PC-9 (cell line): ENCODE data around the gene CRTC3. TPM values are rescaled to one million over a fixed set of nuclear protein-coding genes. Genes with fewer than 3 reads are reported as not detected.

Experiments
- BruUV-seq: library from RNA; stranded (reverse); fragments of 400-500 nt; replicated peaks from 2 replicates; lab custom pipeline; 2021; lab: Mats Ljungman, UMichigan
- CTCF ChIA-PET: fragments of 300-600 bp; sonication (Branson Sonifier 250); formaldehyde crosslinking; loops from one replicate; lab custom pipeline; 2022; ENCODE audit warnings: antibody characterized with exemption; lab: Charles Lee
- POLR2A ChIA-PET: fragments of 300-600 bp; sonication (Branson Sonifier 250); formaldehyde crosslinking; loops from one replicate; lab custom pipeline; 2022; ENCODE audit warnings: antibody characterized with exemption; ENCODE audit not compliant: unreplicated experiment; lab: Charles Lee
- DNase-seq, 2 experiments: peaks; one replicate each; pipeline versions ENCODE4 v3.0.0 to v3.0.0-alpha.2; 2015 to 2022; ENCODE audit warnings: mixed read lengths in 1 of 2
- H2AFZ ChIP-seq: fragments of 200-600 bp; sonication (generic); 2 replicates; pipeline ENCODE4 v1.8.1; 2017; ENCODE audit warnings: antibody characterized with exemption
- H3F3A ChIP-seq: fragments of 200-600 bp; sonication (generic); 2 replicates; pipeline ENCODE4 v1.8.1; 2017; ENCODE audit warnings: antibody characterized with exemption, mild to moderate bottlenecking, low read depth; ENCODE audit not compliant: insufficient read depth
- H3K27ac ChIP-seq: fragments of 200-600 bp; sonication (generic); 2 replicates; pipeline ENCODE4 v1.6.1; 2016; ENCODE audit warnings: mixed run types
- H3K27me3 ChIP-seq: fragments of 200-600 bp; sonication (generic); 2 replicates; pipeline ENCODE4 v1.6.1; 2016; ENCODE audit warnings: low read depth, mixed run types; ENCODE audit not compliant: insufficient read depth
- H3K36me3 ChIP-seq: fragments of 200-600 bp; sonication (generic); 2 replicates; pipeline ENCODE4 v1.6.1; 2016; ENCODE audit warnings: low read depth, mixed run types
- H3K4me1 ChIP-seq: fragments of 200-600 bp; sonication (generic); replicated peaks from 2 replicates; pipeline ENCODE4 v1.6.1; 2016; ENCODE audit warnings: mixed run types; ENCODE audit not compliant: insufficient read depth
- H3K4me2 ChIP-seq: fragments of 200-600 bp; sonication (generic); 2 replicates; pipeline ENCODE4 v1.6.1; 2017; ENCODE audit warnings: mixed run types
- H3K4me3 ChIP-seq: fragments of 200-600 bp; sonication (generic); 2 replicates; pipeline ENCODE4 v1.6.1; 2016; ENCODE audit warnings: mixed run types
- H3K79me2 ChIP-seq: fragments of 200-600 bp; sonication (generic); 2 replicates; pipeline ENCODE4 v1.6.1; 2017; ENCODE audit warnings: low read depth, mixed run types
- H3K9me2 ChIP-seq: fragments of 200-600 bp; sonication (generic); 2 replicates; pipeline ENCODE4 v1.8.1; 2017; ENCODE audit warnings: mild to moderate bottlenecking; ENCODE audit not compliant: insufficient read depth
- H3K9me3 ChIP-seq: fragments of 200-600 bp; sonication (generic); 2 replicates; pipeline ENCODE4 v1.8.1; 2016; ENCODE audit warnings: low read depth; ENCODE audit not compliant: insufficient read depth
- H4K20me1 ChIP-seq: fragments of 200-600 bp; sonication (generic); 2 replicates; pipeline ENCODE4 v1.8.1; 2017; ENCODE audit not compliant: insufficient read depth
- CTCF ChIP-seq: fragments of 200-600 bp; sonication (generic); conservative IDR thresholded peaks from 2 replicates; pipeline ENCODE4 v1.6.1; 2017; ENCODE audit warnings: mixed run types, antibody characterized with exemption, mild to moderate bottlenecking, moderate library complexity
- EZH2 ChIP-seq: fragments of 200-600 bp; sonication (generic); IDR thresholded peaks from 2 replicates; pipeline ENCODE4 v1.8.0; 2017; ENCODE audit warnings: antibody characterized with exemption, low read depth
- intact Hi-C: fragments of 100-400 bp; cut with micrococcal nuclease; formaldehyde crosslinking; loops from one replicate; pipeline ENCODE4 v1.10.0; 2022; ENCODE audit not compliant: unreplicated experiment
- total RNA-seq: library from RNA; stranded (reverse); gene quantifications from 2 replicates; pipeline ENCODE4 v1.2.3, GENCODE V29; 2021

The CRTC3 gene
- total RNA-seq, 1 experiment from 2014 or later: 18.6 TPM

GRCh38 chr15:90643301-90643632 lies 113.5 kb downstream of the CRTC3 start:
- no peak for DNase-seq
- ChIA-PET CTCF (no interaction called here), POLR2A (interaction anchor here (0.5 kb wide), 1 partner anchor 813 kb away, joined by 4 read pairs; no protein-coding TSS in a partner anchor)
- H3K4me3 ChIP-seq: no peak overlapping the region
- no peaks in the 10 kb centered on the region for H3K27me3 ChIP-seq
- H3K36me3 ChIP-seq: no peaks in the 10 kb centered on the region
- H4K20me1 ChIP-seq: no peaks in the 10 kb centered on the region
- no peaks in the 10 kb centered on the region for H3K9me3 ChIP-seq
- no peaks in the 10 kb centered on the region for H3K79me2 ChIP-seq
- no peak overlapping the region for H2AFZ ChIP-seq
- H3K4me2 ChIP-seq: no peak overlapping the region
- BruUV-seq: no TSS peak
- no peaks in the 10 kb centered on the region for H3K9me2 ChIP-seq
- peaks cover 8% of the 10 kb centered on the region for H3K4me1 ChIP-seq
- intact Hi-C loops: no loop called here
- H3F3A ChIP-seq: peaks cover 20% of the 10 kb centered on the region
- TF ChIP-seq CTCF (no peak), EZH2 (no peak)
- no peak overlapping the region for H3K27ac ChIP-seq

GRCh38 chr15:90644526-90644925 lies 114.8 kb downstream of the CRTC3 start:
- TF ChIP-seq CTCF: no peak
- no peak for TF ChIP-seq EZH2
- no TSS peak for BruUV-seq
- Histone ChIP-seq H3K27me3 (no peaks in the 10 kb centered on the region), H3K36me3 (no peaks in the 10 kb centered on the region), H4K20me1 (no peaks in the 10 kb centered on the region), H2AFZ (no peak overlapping the region), H3K4me2 (no peak overlapping the region), H3K4me1 (peaks cover 21% of the 10 kb centered on the region), H3K4me3 (no peak overlapping the region), H3F3A (peaks cover 32% of the 10 kb centered on the region), H3K27ac (no peak overlapping the region), H3K79me2 (no peaks in the 10 kb centered on the region), H3K9me2 (no peaks in the 10 kb centered on the region), H3K9me3 (no peaks in the 10 kb centered on the region)
- intact Hi-C loops: no loop called here
- ChIA-PET POLR2A (no interaction called here), CTCF (no interaction called here)
- no peak for DNase-seq

GRCh38 chr15:90644952-90645725 lies 115.4 kb downstream of the CRTC3 start:
- BruUV-seq: no TSS peak
- Histone ChIP-seq H3K27ac (no peak overlapping the region), H3K79me2 (no peaks in the 10 kb centered on the region), H3K4me2 (no peak overlapping the region), H3K27me3 (no peaks in the 10 kb centered on the region), H2AFZ (no peak overlapping the region), H3K4me3 (no peak overlapping the region), H4K20me1 (no peaks in the 10 kb centered on the region), H3K9me2 (no peaks in the 10 kb centered on the region), H3K36me3 (no peaks in the 10 kb centered on the region), H3K9me3 (no peaks in the 10 kb centered on the region), H3K4me1 (peaks cover 24% of the 10 kb centered on the region), H3F3A (peaks cover 32% of the 10 kb centered on the region)
- no peak for DNase-seq
- intact Hi-C loops: loop anchor here (5.0 kb wide), 2 partner anchors 127 to 227 kb away; no protein-coding TSS in a partner anchor
- TF ChIP-seq EZH2 (no peak), CTCF (no peak)
- ChIA-PET CTCF (no interaction called here), POLR2A (no interaction called here)
